ENCODE data around the gene GIPC1. TPM values are rescaled to one million over a fixed set of nuclear protein-coding genes. Genes with fewer than 3 reads are reported as not detected.

GIPC1 gene
- total and polyA plus RNA-seq, 9 of the 15 experiments (the other 6 are each of a cell fraction or from before 2014, with no cell fraction given) = 0.49 to 54.7 (median 24.8) TPM

DNA sequence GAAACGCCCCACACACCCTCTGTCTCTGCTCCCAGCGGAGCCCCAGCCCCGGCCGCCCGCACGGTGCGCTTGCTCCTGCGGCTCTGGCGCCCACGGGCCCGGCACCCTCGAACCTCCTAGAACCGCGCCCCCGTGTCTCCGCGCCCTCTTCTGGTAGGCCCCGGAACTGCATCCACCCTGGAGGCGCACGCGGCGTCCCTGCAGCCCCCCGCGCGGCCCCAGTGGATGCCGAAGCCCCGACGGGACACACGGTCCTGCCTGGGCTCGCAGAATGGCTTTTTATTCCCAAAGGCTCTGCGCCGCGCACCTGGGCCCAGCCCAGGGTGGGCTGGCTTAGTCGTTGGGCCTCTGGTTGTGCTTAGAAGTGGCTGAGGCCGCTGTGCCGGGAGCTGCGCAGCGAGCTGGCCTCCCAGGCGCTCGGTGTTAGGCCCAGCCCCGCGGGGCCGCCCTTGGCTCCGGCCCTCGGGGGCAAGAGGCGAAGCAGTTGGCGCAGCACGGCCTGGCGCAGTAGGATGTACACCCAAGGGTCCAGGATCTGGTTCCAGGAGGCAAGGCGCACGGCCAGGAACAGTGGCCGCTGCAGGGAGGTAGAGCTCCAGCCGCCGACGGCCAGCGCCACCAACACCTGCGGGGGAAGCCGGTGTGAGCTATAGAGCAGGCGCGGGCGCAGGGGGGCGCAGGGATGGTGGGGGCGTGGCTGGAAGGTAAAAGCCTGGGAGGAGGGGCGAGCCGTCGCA, 23.6 kb downstream of the GIPC1 start (continued):
- TF ChIP-seq CREM (IDR thresholded peaks at IDR 0.05; ENCODE audit: low read depth) (peak; percentile 64; the same call in 1 of the 2 replicates), ZNF224 (CRISPR knock-in tag; IDR thresholded peaks at IDR 0.05) (no peak), BMI1 (IDR thresholded peaks at IDR 0.05; ENCODE audit: low read length) (no peak), MTA1 (IDR thresholded peaks at IDR 0.05; ENCODE audit: borderline replicate concordance) (no peak), CREB3L1 (IDR thresholded peaks at IDR 0.05; ENCODE audit: borderline replicate concordance, low read depth) (0 out of 2 replicates have a peak, but pooled peaks have one; percentile 26), SMARCE1 (IDR thresholded peaks at IDR 0.05) (no peak), MBD2 (IDR thresholded peaks at IDR 0.05; ENCODE audit: borderline replicate concordance, low read depth) (no peak), RB1 (IDR thresholded peaks at IDR 0.05; ENCODE audit: low read depth) (peak; percentile 83), CHD2 (IDR thresholded peaks at IDR 0.05; ENCODE audit: low read depth, low read length) (no peak), ZNF511 (CRISPR knock-in tag; IDR thresholded peaks at IDR 0.05) (peak; percentile 62; the same call in 1 of the 2 replicates), ZNF12 (CRISPR knock-in tag; IDR thresholded peaks at IDR 0.05) (no peak), HDGF (IDR thresholded peaks at IDR 0.05) (no peak), HOXB6 (CRISPR knock-in tag; IDR thresholded peaks at IDR 0.05; ENCODE audit: borderline replicate concordance) (no peak), ATF2 (CRISPR knock-in tag; IDR thresholded peaks at IDR 0.05) (no peak), CBX2 (IDR thresholded peaks at IDR 0.05; ENCODE audit: insufficient read depth, low read length, poor library complexity, severe bottlenecking) (no peak), ATF7 (IDR thresholded peaks at IDR 0.05) (0 out of 2 replicates have a peak, but pooled peaks have one; percentile 45), ZNF639 (CRISPR knock-in tag; conservative IDR thresholded peaks at IDR 0.05 in 1 of 2, IDR thresholded peaks at IDR 0.05 in 1 of 2) (no peak), FOS (IDR thresholded peaks at IDR 0.05; ENCODE audit: extremely low read depth, insufficient read length) (no peak)
- TF ChIP-seq, protein P1, sequence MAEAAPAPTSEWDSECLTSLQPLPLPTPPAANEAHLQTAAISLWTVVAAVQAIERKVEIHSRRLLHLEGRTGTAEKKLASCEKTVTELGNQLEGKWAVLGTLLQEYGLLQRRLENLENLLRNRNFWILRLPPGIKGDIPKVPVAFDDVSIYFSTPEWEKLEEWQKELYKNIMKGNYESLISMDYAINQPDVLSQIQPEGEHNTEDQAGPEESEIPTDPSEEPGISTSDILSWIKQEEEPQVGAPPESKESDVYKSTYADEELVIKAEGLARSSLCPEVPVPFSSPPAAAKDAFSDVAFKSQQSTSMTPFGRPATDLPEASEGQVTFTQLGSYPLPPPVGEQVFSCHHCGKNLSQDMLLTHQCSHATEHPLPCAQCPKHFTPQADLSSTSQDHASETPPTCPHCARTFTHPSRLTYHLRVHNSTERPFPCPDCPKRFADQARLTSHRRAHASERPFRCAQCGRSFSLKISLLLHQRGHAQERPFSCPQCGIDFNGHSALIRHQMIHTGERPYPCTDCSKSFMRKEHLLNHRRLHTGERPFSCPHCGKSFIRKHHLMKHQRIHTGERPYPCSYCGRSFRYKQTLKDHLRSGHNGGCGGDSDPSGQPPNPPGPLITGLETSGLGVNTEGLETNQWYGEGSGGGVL (CRISPR knock-in tag; IDR thresholded peaks at IDR 0.05) = no peak
- TF ChIP-seq, protein P2, sequence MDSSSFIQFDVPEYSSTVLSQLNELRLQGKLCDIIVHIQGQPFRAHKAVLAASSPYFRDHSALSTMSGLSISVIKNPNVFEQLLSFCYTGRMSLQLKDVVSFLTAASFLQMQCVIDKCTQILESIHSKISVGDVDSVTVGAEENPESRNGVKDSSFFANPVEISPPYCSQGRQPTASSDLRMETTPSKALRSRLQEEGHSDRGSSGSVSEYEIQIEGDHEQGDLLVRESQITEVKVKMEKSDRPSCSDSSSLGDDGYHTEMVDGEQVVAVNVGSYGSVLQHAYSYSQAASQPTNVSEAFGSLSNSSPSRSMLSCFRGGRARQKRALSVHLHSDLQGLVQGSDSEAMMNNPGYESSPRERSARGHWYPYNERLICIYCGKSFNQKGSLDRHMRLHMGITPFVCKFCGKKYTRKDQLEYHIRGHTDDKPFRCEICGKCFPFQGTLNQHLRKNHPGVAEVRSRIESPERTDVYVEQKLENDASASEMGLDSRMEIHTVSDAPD (CRISPR knock-in tag; IDR thresholded peaks at IDR 0.05) = no peak

Data from K562 (cell line).